Measurements from ENCODE around the gene PPP1R14C.

Gene PPP1R14C

GRCh38 chr6:150139533-150139932 lies 3.3 kb upstream of the PPP1R14C start:
- no peak for TF ChIP-seq POLR2AphosphoS5 (IDR thresholded peaks at IDR 0.05; ENCODE audit: low read depth, low read length)
- no peak for TF ChIP-seq SIN3A (IDR thresholded peaks at IDR 0.05; ENCODE audit: borderline replicate concordance, insufficient read depth, low read length)
- TF ChIP-seq TAF1 (IDR thresholded peaks at IDR 0.05; ENCODE audit: borderline replicate concordance, insufficient read depth, low read length), result 0 out of 2 replicates have a peak, but pooled peaks have one; percentile 43
- no peak for TF ChIP-seq REST (IDR thresholded peaks at IDR 0.05; ENCODE audit: insufficient read depth in 1 of 2, low read depth in 2 of 2, low read length in 2 of 2)
- no peak for TF ChIP-seq FOXP2 (optimal IDR thresholded peaks at IDR 0.05; ENCODE audit: borderline replicate concordance, extremely low read depth, extremely low read length, insufficient read depth)

- TF ChIP-seq REST (IDR thresholded peaks at IDR 0.05; ENCODE audit: insufficient read depth in 1 of 2, low read depth in 2 of 2, low read length in 2 of 2) (no peak), SIN3A (IDR thresholded peaks at IDR 0.05; ENCODE audit: borderline replicate concordance, insufficient read depth, low read length) (no peak), TAF1 (IDR thresholded peaks at IDR 0.05; ENCODE audit: borderline replicate concordance, insufficient read depth, low read length) (no peak), POLR2AphosphoS5 (IDR thresholded peaks at IDR 0.05; ENCODE audit: low read depth, low read length) (no peak), FOXP2 (optimal IDR thresholded peaks at IDR 0.05; ENCODE audit: borderline replicate concordance, extremely low read depth, extremely low read length, insufficient read depth) (no peak)
These were observed 2.4 kb upstream of the PPP1R14C start for GRCh38 chr6:150140236-150140969.

- TF ChIP-seq TAF1 (IDR thresholded peaks at IDR 0.05; ENCODE audit: borderline replicate concordance, insufficient read depth, low read length), result no peak
- TF ChIP-seq SIN3A (IDR thresholded peaks at IDR 0.05; ENCODE audit: borderline replicate concordance, insufficient read depth, low read length), result no peak
- TF ChIP-seq POLR2AphosphoS5 (IDR thresholded peaks at IDR 0.05; ENCODE audit: low read depth, low read length), result no peak
- TF ChIP-seq FOXP2 (optimal IDR thresholded peaks at IDR 0.05; ENCODE audit: borderline replicate concordance, extremely low read depth, extremely low read length, insufficient read depth), result no peak
- TF ChIP-seq REST (IDR thresholded peaks at IDR 0.05; ENCODE audit: insufficient read depth in 1 of 2, low read depth in 2 of 2, low read length in 2 of 2), result no peak
These were observed 661 bp upstream of the PPP1R14C start for GRCh38 chr6:150142097-150142669.

- TF ChIP-seq REST (IDR thresholded peaks at IDR 0.05; ENCODE audit: insufficient read depth in 1 of 2, low read depth in 2 of 2, low read length in 2 of 2) (no peak), SIN3A (IDR thresholded peaks at IDR 0.05; ENCODE audit: borderline replicate concordance, insufficient read depth, low read length) (no peak), POLR2AphosphoS5 (IDR thresholded peaks at IDR 0.05; ENCODE audit: low read depth, low read length) (no peak), TAF1 (IDR thresholded peaks at IDR 0.05; ENCODE audit: borderline replicate concordance, insufficient read depth, low read length) (no peak)
These were observed 861 bp downstream of the PPP1R14C start for GRCh38 chr6:150143516-150144293.
